Gastroesophageal sphincter (tissue), 3 donors: ENCODE measurements around the gene TOMM5.

Experiments used
- POLR2A ChIP-seq, 2 donors: fragments of 450-650 bp; IDR thresholded peaks; one replicate each; pipeline ENCODE4 v1.6.1; 2017; ENCODE audit warnings: antibody characterized with exemption in 2 of 2, mild to moderate bottlenecking in 2 of 2, moderate library complexity in 1 of 2
- POLR2AphosphoS5 ChIP-seq: sonication (generic); formaldehyde crosslinking; IDR thresholded peaks from one replicate; pipeline ENCODE4 v1.6.1; 2017; ENCODE audit warnings: antibody characterized with exemption
- TF ChIP-seq, protein P1 (sequence below), 4 experiments: fragments of 200-600 bp in 2 of 4; fragments of 450-650 bp in 2 of 4; sonication (generic) in 1 of 4; IDR thresholded peaks; one replicate each; pipeline ENCODE4 v1.5.1; 2017 to 2019; ENCODE audit warnings: antibody characterized with exemption in 4 of 4, mild to moderate bottlenecking in 2 of 4, moderate library complexity in 2 of 4

DNA sequence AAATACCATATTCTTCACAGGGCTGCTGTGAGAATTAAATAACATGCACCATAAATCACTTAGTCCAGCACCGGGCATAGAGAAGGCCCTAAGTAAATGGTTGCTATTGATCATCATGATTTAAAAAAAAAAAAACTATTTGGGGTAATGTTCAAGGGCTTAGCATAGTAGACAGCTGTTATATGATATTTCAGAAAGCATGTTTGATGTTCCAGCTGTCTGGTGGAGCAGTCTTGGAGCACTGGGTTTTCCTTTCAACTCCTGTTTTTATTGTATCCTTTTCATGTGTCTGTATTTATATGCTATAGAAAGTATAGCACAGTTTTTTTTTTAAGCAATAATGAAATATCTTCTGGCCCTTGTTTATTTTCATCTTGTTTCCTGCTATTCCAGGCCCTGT lies 28.0 kb upstream of the TOMM5 start:
- TF ChIP-seq, protein P1, sequence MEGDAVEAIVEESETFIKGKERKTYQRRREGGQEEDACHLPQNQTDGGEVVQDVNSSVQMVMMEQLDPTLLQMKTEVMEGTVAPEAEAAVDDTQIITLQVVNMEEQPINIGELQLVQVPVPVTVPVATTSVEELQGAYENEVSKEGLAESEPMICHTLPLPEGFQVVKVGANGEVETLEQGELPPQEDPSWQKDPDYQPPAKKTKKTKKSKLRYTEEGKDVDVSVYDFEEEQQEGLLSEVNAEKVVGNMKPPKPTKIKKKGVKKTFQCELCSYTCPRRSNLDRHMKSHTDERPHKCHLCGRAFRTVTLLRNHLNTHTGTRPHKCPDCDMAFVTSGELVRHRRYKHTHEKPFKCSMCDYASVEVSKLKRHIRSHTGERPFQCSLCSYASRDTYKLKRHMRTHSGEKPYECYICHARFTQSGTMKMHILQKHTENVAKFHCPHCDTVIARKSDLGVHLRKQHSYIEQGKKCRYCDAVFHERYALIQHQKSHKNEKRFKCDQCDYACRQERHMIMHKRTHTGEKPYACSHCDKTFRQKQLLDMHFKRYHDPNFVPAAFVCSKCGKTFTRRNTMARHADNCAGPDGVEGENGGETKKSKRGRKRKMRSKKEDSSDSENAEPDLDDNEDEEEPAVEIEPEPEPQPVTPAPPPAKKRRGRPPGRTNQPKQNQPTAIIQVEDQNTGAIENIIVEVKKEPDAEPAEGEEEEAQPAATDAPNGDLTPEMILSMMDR (IDR thresholded peaks at IDR 0.05) = no peak
- TF ChIP-seq POLR2A (IDR thresholded peaks at IDR 0.05) = no peak
- TF ChIP-seq POLR2AphosphoS5 = no peak
